ENCODE results near the gene HAPLN3. TPM values are rescaled to one million over a fixed set of nuclear protein-coding genes. Genes with fewer than 3 reads are reported as not detected.

HAPLN3 gene
- total and polyA plus RNA-seq, 11 donors, result 1.2 to 32.9 (median 3.3) TPM

GRCh38 chr15:88833731-88834100 lies 61.6 kb downstream of the HAPLN3 start:
- H3K4me1 ChIP-seq, result peaks cover 0 to 8% (median 0%) of the 10 kb centered on the region in 12 donors
- peak overlapping the region in 1 of 12 donors; percentile 34 for H3K27ac ChIP-seq
- no peak overlapping the region for H3K4me3 ChIP-seq
- no peak for TF ChIP-seq CTCF (IDR thresholded peaks at IDR 0.05)
- TF ChIP-seq POLR2A (IDR thresholded peaks at IDR 0.05), result no peak
- no peaks in the 10 kb centered on the region for H3K9me3 ChIP-seq
- DNase-seq, result no peak
- intact Hi-C loops (cut with DNase I), result loop anchor here (1.0 to 10.0 kb wide), 6 partner anchors 176 to 359 kb away; partner anchors contain the start of gene AEN (in 2 of the 10)
- 55 to 62% (median 59%) methylated on average over 7 to 8 of the region's 8 CpGs for WGBS, 4 donors
- no peaks in the 10 kb centered on the region for H3K27me3 ChIP-seq
- peak in 2 of 4 donors; percentile 24 to 32 for ATAC-seq
- no peaks in the 10 kb centered on the region for H3K36me3 ChIP-seq

- no peaks in the 10 kb centered on the region for H3K27me3 ChIP-seq
- no peak overlapping the region for H3K27ac ChIP-seq
- intact Hi-C loops (cut with DNase I), result loop anchor here in 7 of 10 donors (1.0 to 10.0 kb wide), 5 partner anchors 176 to 358 kb away; partner anchors contain the start of gene AEN (in 2 of the 7)
- H3K9me3 ChIP-seq, result no peaks in the 10 kb centered on the region
- 69 to 73% (median 71%) methylated on average over 7 to 12 of the region's 12 CpGs for WGBS, 4 donors
- H3K36me3 ChIP-seq, result no peaks in the 10 kb centered on the region
- no peak for TF ChIP-seq POLR2A (IDR thresholded peaks at IDR 0.05)
- no peak for TF ChIP-seq CTCF (IDR thresholded peaks at IDR 0.05)
- ATAC-seq (no peak), DNase-seq (no peak)
- peaks cover 0 to 8% (median 0%) of the 10 kb centered on the region in 12 donors for H3K4me1 ChIP-seq
- no peak overlapping the region for H3K4me3 ChIP-seq
These were observed 62.3 kb downstream of the HAPLN3 start for GRCh38 chr15:88832820-88833730.

GRCh38 chr15:88830016-88830415 lies 65.3 kb downstream of the HAPLN3 start:
- H3K27ac ChIP-seq, result no peak overlapping the region
- intact Hi-C loops (cut with DNase I), result loop anchor here in 7 of 10 donors (5.0 to 10.0 kb wide), 4 partner anchors 173 to 355 kb away; partner anchors contain the start of gene AEN (in 2 of the 7)
- no peaks in the 10 kb centered on the region for H3K9me3 ChIP-seq
- no peak overlapping the region for H3K4me3 ChIP-seq
- no peaks in the 10 kb centered on the region for H3K36me3 ChIP-seq
- 58 to 76% (median 68%) methylated on average over 5 of the region's 5 CpGs for WGBS, 4 donors
- no peak for TF ChIP-seq CTCF (IDR thresholded peaks at IDR 0.05)
- TF ChIP-seq POLR2A (IDR thresholded peaks at IDR 0.05), result no peak
- DNase-seq (no peak), ATAC-seq (no peak)
- H3K27me3 ChIP-seq, result peaks cover 0 to 3% (median 0%) of the 10 kb centered on the region in 9 donors
- H3K4me1 ChIP-seq, result peaks cover 0 to 8% (median 0%) of the 10 kb centered on the region in 12 donors

- intact Hi-C loops (cut with DNase I), result loop anchor here in 2 of 10 donors (10.0 kb wide), 2 partner anchors 344 to 1194 kb away; no protein-coding TSS in a partner anchor
- peaks cover 0 to 6% (median 0%) of the 10 kb centered on the region in 12 donors for H3K4me1 ChIP-seq
- H3K9me3 ChIP-seq, result no peaks in the 10 kb centered on the region
- WGBS, 4 donors, result 74 to 81% (median 80%) methylated on average over 5 of the region's 5 CpGs
- H3K27ac ChIP-seq, result no peak overlapping the region
- no peak for ATAC-seq
- H3K27me3 ChIP-seq, result peaks cover 0 to 3% (median 0%) of the 10 kb centered on the region in 9 donors
- no peaks in the 10 kb centered on the region for H3K36me3 ChIP-seq
- no peak overlapping the region for H3K4me3 ChIP-seq
- no peak for TF ChIP-seq POLR2A (IDR thresholded peaks at IDR 0.05)
- TF ChIP-seq CTCF (IDR thresholded peaks at IDR 0.05), result no peak
- DNase-seq, result no peak
These were observed 66.6 kb downstream of the HAPLN3 start for GRCh38 chr15:88828791-88829190.
